Ascending aorta (tissue), 2 donors: Measurements from ENCODE around the gene FAF1. TPM values are rescaled to one million over a fixed set of nuclear protein-coding genes. Genes with fewer than 3 reads are reported as not detected.
"Not testable (repeated sequence)": the region's sequence is repeated elsewhere in the genome, so short reads cannot be mapped to it uniquely, and the experiment has no call there.

Experiments
- DNase-seq, 2 donors: peaks; one replicate each; pipeline ENCODE4 v3.0.0-alpha.2; 2019; ENCODE audit warnings: low spot score in 2 of 2
- H3K27ac ChIP-seq, 2 donors: fragments of 200-600 bp; sonication (generic); one replicate each; pipeline ENCODE4 v1.5.1; 2016 to 2017; ENCODE audit warnings: mild to moderate bottlenecking in 1 of 2
- H3K27me3 ChIP-seq: fragments of 200-600 bp; sonication (generic); one replicate; pipeline ENCODE4 v1.5.1; 2017
- H3K36me3 ChIP-seq, 2 donors: fragments of 200-600 bp; sonication (generic); one replicate each; pipeline ENCODE4 v1.5.1; 2016
- H3K4me1 ChIP-seq, 2 donors: fragments of 200-600 bp; sonication (generic); one replicate each; pipeline ENCODE4 v1.5.1; 2016 to 2017; ENCODE audit warnings: mild to moderate bottlenecking in 1 of 2
- H3K4me3 ChIP-seq, 2 donors: fragments of 200-600 bp; sonication (generic); one replicate each; pipeline ENCODE4 v1.5.1; 2016 to 2017; ENCODE audit warnings: mild to moderate bottlenecking in 1 of 2
- H3K9me3 ChIP-seq, 2 donors: fragments of 200-600 bp; sonication (generic); one replicate each; pipeline ENCODE4 v1.5.1; 2016
- CTCF ChIP-seq, 3 experiments: fragments of 200-600 bp in 2 of 3; fragments of 450-650 bp in 1 of 3; sonication (generic) in 2 of 3; IDR thresholded peaks; one replicate each; pipeline ENCODE4 v1.5.1; 2016 to 2019; ENCODE audit warnings: antibody characterized with exemption in 3 of 3, mild to moderate bottlenecking in 1 of 3, moderate library complexity in 1 of 3
- intact Hi-C: fragments of 100-400 bp; cut with DNase I; formaldehyde crosslinking; loops from one replicate; pipeline ENCODE4 v1.15.1; 2023
- total RNA-seq: library from RNA; depleted of rRNA; stranded (reverse); fragments of >200 nt; gene quantifications from one replicate; pipeline ENCODE4 v1.1.0, GENCODE V29; 2016

FAF1 gene
- total RNA-seq, 1 donor from 2014 or later, result 16.4 TPM

GRCh38 chr1:50720457-50721053 is 239.5 kb downstream of the FAF1 start:
- no peak overlapping the region for H3K4me3 ChIP-seq
- H3K27ac ChIP-seq, result no peak overlapping the region
- no peaks in the 10 kb centered on the region for H3K9me3 ChIP-seq
- H3K36me3 ChIP-seq, result peaks cover 0 to 9% of the 10 kb centered on the region in 2 donors
- H3K27me3 ChIP-seq, result no peaks in the 10 kb centered on the region
- no peak for TF ChIP-seq CTCF (IDR thresholded peaks at IDR 0.05)
- intact Hi-C loops, result no loop called here
- H3K4me1 ChIP-seq, result no peaks in the 10 kb centered on the region
- DNase-seq, result no peak

DNA sequence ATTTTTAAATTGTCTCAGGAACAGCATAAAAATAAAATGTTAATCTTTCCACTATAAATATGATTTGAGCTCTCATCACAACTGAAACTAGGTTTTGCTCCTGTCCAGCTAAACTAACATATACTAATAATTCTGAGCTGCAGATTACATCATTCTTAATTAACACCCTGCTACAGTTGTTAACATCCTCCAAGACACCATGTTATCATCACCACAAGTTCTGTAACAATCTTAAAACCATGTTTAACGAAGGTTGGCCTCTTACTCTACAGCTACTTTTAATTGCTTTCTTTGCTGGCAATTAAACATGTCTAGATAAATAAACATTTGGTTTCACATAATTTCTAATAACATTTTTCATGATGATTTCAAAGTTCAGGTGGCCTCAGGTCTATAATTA is 240.9 kb downstream of the FAF1 start:
- intact Hi-C loops, result no loop called here
- TF ChIP-seq CTCF (IDR thresholded peaks at IDR 0.05), result no peak

DNA sequence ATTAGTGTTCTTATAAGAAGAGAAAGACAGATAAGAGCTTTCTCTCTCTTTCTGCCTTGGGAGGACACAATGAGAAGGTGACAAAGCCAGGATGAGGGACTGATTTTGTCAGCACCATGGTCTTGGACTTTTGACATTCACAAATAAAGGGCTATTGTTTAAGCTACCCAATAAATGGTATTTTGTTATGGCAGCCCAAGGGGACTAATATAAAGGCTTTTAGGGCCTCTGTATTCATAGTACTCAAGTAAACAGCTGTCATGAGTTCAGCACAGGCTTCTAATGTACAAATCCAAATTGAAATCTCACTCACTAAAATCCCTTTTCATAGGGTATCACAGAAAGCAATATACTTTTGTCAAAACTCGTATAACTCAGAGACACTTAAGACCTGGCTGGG is 242.7 kb downstream of the FAF1 start:
- intact Hi-C loops, result no loop called here
- no peaks in the 10 kb centered on the region for H3K27me3 ChIP-seq
- peaks cover 0 to 7% of the 10 kb centered on the region in 2 donors for H3K36me3 ChIP-seq
- no peak for DNase-seq
- no peak overlapping the region for H3K27ac ChIP-seq
- no peaks in the 10 kb centered on the region for H3K9me3 ChIP-seq
- H3K4me1 ChIP-seq, result no peaks in the 10 kb centered on the region
- TF ChIP-seq CTCF (IDR thresholded peaks at IDR 0.05), result no peak
- no peak overlapping the region for H3K4me3 ChIP-seq

More for the DNA sequence above, 240.9 kb downstream of the FAF1 start:
- no peak overlapping the region for H3K4me3 ChIP-seq
- H3K36me3 ChIP-seq, result peaks cover 0 to 7% of the 10 kb centered on the region in 2 donors
- DNase-seq, result no peak
- no peaks in the 10 kb centered on the region for H3K27me3 ChIP-seq
- H3K27ac ChIP-seq, result no peak overlapping the region
- no peaks in the 10 kb centered on the region for H3K4me1 ChIP-seq
- no peaks in the 10 kb centered on the region for H3K9me3 ChIP-seq

GRCh38 chr1:50716455-50716854 is 243.6 kb downstream of the FAF1 start:
- DNase-seq, H3K27ac ChIP-seq, H3K36me3 ChIP-seq, H3K27me3 ChIP-seq, H3K9me3 ChIP-seq, H3K4me3 ChIP-seq, H3K4me1 ChIP-seq, intact Hi-C loops: not testable (repeated sequence)

GRCh38 chr1:50710099-50710498 is 250.0 kb downstream of the FAF1 start:
- Histone ChIP-seq H3K4me3 (no peak overlapping the region), H3K36me3 (no peaks in the 10 kb centered on the region), H3K4me1 (no peaks in the 10 kb centered on the region), H3K27ac (no peak overlapping the region), H3K27me3 (no peaks in the 10 kb centered on the region), H3K9me3 (no peaks in the 10 kb centered on the region)
- no peak for TF ChIP-seq CTCF (IDR thresholded peaks at IDR 0.05)
- intact Hi-C loops, result no loop called here
- DNase-seq, result no peak

DNA sequence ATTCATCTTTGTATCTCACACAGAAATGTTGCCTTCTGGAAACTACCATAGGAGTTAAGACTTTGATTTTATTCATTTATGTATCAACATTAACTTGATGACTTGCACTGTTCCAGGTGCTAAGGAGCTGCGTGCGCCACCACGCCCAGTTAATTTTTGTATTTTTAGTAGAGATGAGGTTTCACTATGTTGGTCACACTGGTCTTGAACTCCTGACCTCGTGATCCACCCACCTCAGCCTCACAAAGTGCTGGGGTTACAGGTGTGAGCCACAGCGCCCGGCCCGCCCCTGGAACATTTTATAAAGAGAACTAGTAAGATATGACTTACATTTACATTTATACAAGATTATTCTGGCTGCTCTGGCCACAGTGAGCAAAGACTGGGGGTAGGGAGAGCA is 252.2 kb downstream of the FAF1 start:
- H3K4me1 ChIP-seq, result peaks cover 0 to 2% of the 10 kb centered on the region in 2 donors
- no peak overlapping the region for H3K27ac ChIP-seq
- no peaks in the 10 kb centered on the region for H3K36me3 ChIP-seq
- intact Hi-C loops, result no loop called here
- no peaks in the 10 kb centered on the region for H3K27me3 ChIP-seq
- DNase-seq, result no peak
- no peaks in the 10 kb centered on the region for H3K9me3 ChIP-seq
- H3K4me3 ChIP-seq, result no peak overlapping the region
- no peak for TF ChIP-seq CTCF (IDR thresholded peaks at IDR 0.05)
